GM23338 (cell line): Measurements from ENCODE around the gene ASPHD2. TPM values are rescaled to one million over a fixed set of nuclear protein-coding genes. Genes with fewer than 3 reads are reported as not detected.

ENCODE experiments used
- ATAC-seq: fragments of 200-7000 bp; cut with Tn5 transposase; 3 replicates; pipeline ENCODE4 v1.9.1; 2020
- DNase-seq: peaks from one replicate; pipeline ENCODE4 v3.0.0-alpha.2; 2015; ENCODE audit warnings: low spot score
- H2AFZ ChIP-seq: fragments of 200-600 bp; sonication (generic); 2 replicates; pipeline ENCODE4 v1.8.0; 2016; ENCODE audit warnings: antibody characterized with exemption, mild to moderate bottlenecking, moderate library complexity
- H3F3A ChIP-seq: fragments of 200-600 bp; sonication (generic); replicated peaks from 2 replicates; pipeline ENCODE4 v1.8.0; 2017; ENCODE audit warnings: antibody characterized with exemption, mixed run types, low read depth
- H3K27ac ChIP-seq: fragments of 200-600 bp; sonication (generic); 2 replicates; pipeline ENCODE4 v1.6.1; 2016; ENCODE audit warnings: low read depth
- H3K27me3 ChIP-seq: fragments of 200-600 bp; sonication (generic); 2 replicates; pipeline ENCODE4 v1.8.0; 2016; ENCODE audit warnings: mild to moderate bottlenecking, mixed run types, moderate library complexity; ENCODE audit not compliant: insufficient read depth
- H3K36me3 ChIP-seq: fragments of 200-600 bp; sonication (generic); 2 replicates; pipeline ENCODE4 v1.8.0; 2016; ENCODE audit warnings: mild to moderate bottlenecking; ENCODE audit not compliant: insufficient read depth
- H3K4me1 ChIP-seq: fragments of 200-600 bp; sonication (generic); 2 replicates; pipeline ENCODE4 v1.8.0; 2016; ENCODE audit warnings: mild to moderate bottlenecking, moderate library complexity; ENCODE audit not compliant: insufficient read depth
- H3K4me2 ChIP-seq: fragments of 200-600 bp; sonication (generic); 2 replicates; pipeline ENCODE4 v1.7.1; 2017; ENCODE audit warnings: mixed run types
- H3K4me3 ChIP-seq: fragments of 200-600 bp; sonication (generic); 2 replicates; pipeline ENCODE4 v1.6.1; 2016; ENCODE audit warnings: mixed run types
- H3K79me2 ChIP-seq: fragments of 200-600 bp; sonication (generic); replicated peaks from 2 replicates; pipeline ENCODE4 v1.8.0; 2017; ENCODE audit warnings: mild to moderate bottlenecking; ENCODE audit not compliant: insufficient read depth
- H3K9me2 ChIP-seq: fragments of 200-600 bp; sonication (generic); 2 replicates; pipeline ENCODE4 v1.8.0; 2017; ENCODE audit not compliant: insufficient read depth
- H4K20me1 ChIP-seq: fragments of 200-600 bp; sonication (generic); replicated peaks from 2 replicates; pipeline ENCODE4 v1.8.0; 2017; ENCODE audit warnings: mild to moderate bottlenecking; ENCODE audit not compliant: insufficient read depth
- H3K27ac Mint-ChIP-seq: 2 replicates; pipeline ENCODE4 v1.8.0; 2020; ENCODE audit warnings: inconsistent platforms, mild to moderate bottlenecking, moderate library complexity, mixed read lengths
- H3K27me3 Mint-ChIP-seq: 3 replicates; pipeline ENCODE4 v1.8.0; 2022; ENCODE audit warnings: low read depth, mild to moderate bottlenecking, moderate library complexity, mixed read lengths, inconsistent platforms; ENCODE audit not compliant: insufficient read depth, poor library complexity
- H3K36me3 Mint-ChIP-seq: 3 replicates; pipeline ENCODE4 v1.8.0; 2021; ENCODE audit warnings: low read depth, mild to moderate bottlenecking, inconsistent platforms, moderate library complexity, mixed read lengths
- H3K4me1 Mint-ChIP-seq: 3 replicates; pipeline ENCODE4 v1.8.0; 2020; ENCODE audit warnings: mild to moderate bottlenecking, inconsistent platforms, mixed read lengths
- H3K4me3 Mint-ChIP-seq: 3 replicates; pipeline ENCODE4 v1.8.0; 2021; ENCODE audit warnings: moderate library complexity, mild to moderate bottlenecking, inconsistent platforms, mixed read lengths
- H3K9me3 Mint-ChIP-seq: 3 replicates; pipeline ENCODE4 v1.8.0; 2020; ENCODE audit warnings: moderate library complexity, mild to moderate bottlenecking, inconsistent platforms, mixed read lengths
- CREB1 ChIP-seq: fragments of 250-450 bp; sonication (Bioruptor Pico); IDR thresholded peaks from 2 replicates; pipeline ENCODE4 v1.5.0; 2020; ENCODE audit warnings: low read depth, mild to moderate bottlenecking, moderate library complexity
- EZH2 ChIP-seq: fragments of 200-600 bp; sonication (generic); IDR thresholded peaks from one replicate; pipeline ENCODE4 v1.8.0; 2017; ENCODE audit warnings: antibody characterized with exemption, mild to moderate bottlenecking, low read depth; ENCODE audit not compliant: unreplicated experiment
- EZH2phosphoT487 ChIP-seq: fragments of 200-600 bp; sonication (generic); IDR thresholded peaks from one replicate; pipeline ENCODE4 v1.8.1; 2018; ENCODE audit warnings: antibody characterized with exemption; ENCODE audit not compliant: unreplicated experiment
- JUNB ChIP-seq: IDR thresholded peaks from one replicate; pipeline ENCODE4 v1.6.1; 2016; ENCODE audit warnings: antibody characterized with exemption; ENCODE audit not compliant: unreplicated experiment
- NANOG ChIP-seq: IDR thresholded peaks from 2 replicates; pipeline ENCODE4 v1.6.1; 2016; ENCODE audit warnings: antibody characterized with exemption, borderline replicate concordance
- POLR2AphosphoS5 ChIP-seq: IDR thresholded peaks from 2 replicates; pipeline ENCODE4 v1.6.1; 2016; ENCODE audit warnings: antibody characterized with exemption, low read depth
- REST ChIP-seq: IDR thresholded peaks from one replicate; pipeline ENCODE4 v1.6.1; 2018; ENCODE audit warnings: antibody characterized with exemption; ENCODE audit not compliant: unreplicated experiment
- STAT1 ChIP-seq: IDR thresholded peaks from one replicate; pipeline ENCODE4 v1.6.1; 2016; ENCODE audit warnings: antibody characterized with exemption; ENCODE audit not compliant: unreplicated experiment
- ZNF114 ChIP-seq: fragments of 250-450 bp; sonication (Bioruptor Pico); IDR thresholded peaks from 2 replicates; pipeline ENCODE4 v1.5.0; 2020; ENCODE audit warnings: mild to moderate bottlenecking, moderate library complexity
- ZNF331 ChIP-seq: fragments of 250-450 bp; sonication (Bioruptor Pico); IDR thresholded peaks from 2 replicates; pipeline ENCODE4 v1.5.0; 2020; ENCODE audit warnings: low read depth, mild to moderate bottlenecking, moderate library complexity
- ZNF462 ChIP-seq: fragments of 250-450 bp; sonication (Bioruptor Pico); IDR thresholded peaks from 2 replicates; pipeline ENCODE4 v1.5.0; 2020; ENCODE audit warnings: mild to moderate bottlenecking, moderate library complexity
- polyA plus RNA-seq: library from polyadenylated mRNA; unstranded; fragments of >200 nt; fragmentation: Nextera tagmentation; extraction: Ambion mirVana; gene quantifications from 2 replicates; pipeline ENCODE4 v1.2.1, GENCODE V29; 2016
- total RNA-seq: library from RNA; depleted of rRNA; stranded (reverse); fragments of >200 nt; shearing (Covaris generic); gene quantifications from 2 replicates; pipeline ENCODE4 v1.2.3, GENCODE V29; 2014
- TF ChIP-seq, protein P1 (sequence below): IDR thresholded peaks from 2 replicates; pipeline ENCODE4 v1.6.1; 2016; ENCODE audit warnings: antibody characterized with exemption
- TF ChIP-seq, protein P2 (sequence below), 2 experiments: fragments of 200-600 bp in 1 of 2; sonication (generic) in 1 of 2; conservative IDR thresholded peaks; 2 replicates each; pipeline versions ENCODE4 v1.5.1 to v1.6.1; 2016 to 2017; ENCODE audit warnings: antibody characterized with exemption in 2 of 2, low read depth in 2 of 2, mild to moderate bottlenecking in 2 of 2, moderate library complexity in 1 of 2

ASPHD2 gene
- total and polyA plus RNA-seq, 2 experiments from 2014 or later = 6.0 to 9.3 TPM

- Histone ChIP-seq H3K4me3 (no peak overlapping the region), H3K36me3 (no peaks in the 10 kb centered on the region), H3K4me1 (peaks cover 12% of the 10 kb centered on the region; the same call in 1 of the 2 replicates), H3F3A (peaks cover 3% of the 10 kb centered on the region; the same call in 1 of the 2 replicates), H2AFZ (no peak overlapping the region), H3K27ac (no peak overlapping the region), H3K9me2 (no peaks in the 10 kb centered on the region), H3K27me3 (peaks cover 12% of the 10 kb centered on the region; the same call in 1 of the 2 replicates), H3K79me2 (peaks cover 8% of the 10 kb centered on the region), H4K20me1 (peaks cover 4% of the 10 kb centered on the region), H3K4me2 (no peak overlapping the region)
- H3K27ac Mint-ChIP-seq = no peak overlapping the region
- H3K27me3 Mint-ChIP-seq = peaks cover 13% of the 10 kb centered on the region
- ATAC-seq (no peak), DNase-seq (no peak)
- H3K4me1 Mint-ChIP-seq = peaks cover 17% of the 10 kb centered on the region
- H3K36me3 Mint-ChIP-seq = peaks cover 8% of the 10 kb centered on the region; the same call in 2 of the 3 replicates
- no peak overlapping the region for H3K4me3 Mint-ChIP-seq
- no peaks in the 10 kb centered on the region for H3K9me3 Mint-ChIP-seq
- TF ChIP-seq JUNB = no peak
- no peak for TF ChIP-seq EZH2
- no peak for TF ChIP-seq ZNF331
- TF ChIP-seq EZH2phosphoT487 = no peak
- no peak for TF ChIP-seq CREB1
- TF ChIP-seq POLR2AphosphoS5 = no peak
- TF ChIP-seq, protein P1, sequence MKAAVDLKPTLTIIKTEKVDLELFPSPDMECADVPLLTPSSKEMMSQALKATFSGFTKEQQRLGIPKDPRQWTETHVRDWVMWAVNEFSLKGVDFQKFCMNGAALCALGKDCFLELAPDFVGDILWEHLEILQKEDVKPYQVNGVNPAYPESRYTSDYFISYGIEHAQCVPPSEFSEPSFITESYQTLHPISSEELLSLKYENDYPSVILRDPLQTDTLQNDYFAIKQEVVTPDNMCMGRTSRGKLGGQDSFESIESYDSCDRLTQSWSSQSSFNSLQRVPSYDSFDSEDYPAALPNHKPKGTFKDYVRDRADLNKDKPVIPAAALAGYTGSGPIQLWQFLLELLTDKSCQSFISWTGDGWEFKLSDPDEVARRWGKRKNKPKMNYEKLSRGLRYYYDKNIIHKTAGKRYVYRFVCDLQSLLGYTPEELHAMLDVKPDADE = no peak
- no peak for TF ChIP-seq STAT1
- TF ChIP-seq, protein P2, sequence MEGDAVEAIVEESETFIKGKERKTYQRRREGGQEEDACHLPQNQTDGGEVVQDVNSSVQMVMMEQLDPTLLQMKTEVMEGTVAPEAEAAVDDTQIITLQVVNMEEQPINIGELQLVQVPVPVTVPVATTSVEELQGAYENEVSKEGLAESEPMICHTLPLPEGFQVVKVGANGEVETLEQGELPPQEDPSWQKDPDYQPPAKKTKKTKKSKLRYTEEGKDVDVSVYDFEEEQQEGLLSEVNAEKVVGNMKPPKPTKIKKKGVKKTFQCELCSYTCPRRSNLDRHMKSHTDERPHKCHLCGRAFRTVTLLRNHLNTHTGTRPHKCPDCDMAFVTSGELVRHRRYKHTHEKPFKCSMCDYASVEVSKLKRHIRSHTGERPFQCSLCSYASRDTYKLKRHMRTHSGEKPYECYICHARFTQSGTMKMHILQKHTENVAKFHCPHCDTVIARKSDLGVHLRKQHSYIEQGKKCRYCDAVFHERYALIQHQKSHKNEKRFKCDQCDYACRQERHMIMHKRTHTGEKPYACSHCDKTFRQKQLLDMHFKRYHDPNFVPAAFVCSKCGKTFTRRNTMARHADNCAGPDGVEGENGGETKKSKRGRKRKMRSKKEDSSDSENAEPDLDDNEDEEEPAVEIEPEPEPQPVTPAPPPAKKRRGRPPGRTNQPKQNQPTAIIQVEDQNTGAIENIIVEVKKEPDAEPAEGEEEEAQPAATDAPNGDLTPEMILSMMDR (conservative IDR thresholded peaks at IDR 0.05; ENCODE audit: low read depth in 2 of 2) = no peak
- TF ChIP-seq ZNF114 (CRISPR knock-in tag) = no peak
- TF ChIP-seq NANOG = no peak
- no peak for TF ChIP-seq ZNF462 (CRISPR knock-in tag)
- TF ChIP-seq REST = no peak
Observed at GRCh38 chr22:26433805-26434204, 4.7 kb downstream of the ASPHD2 start.
